ENCODE data around the gene RAD51AP2. TPM values are rescaled to one million over a fixed set of nuclear protein-coding genes. Genes with fewer than 3 reads are reported as not detected.

RAD51AP2 gene
- total RNA-seq, 4 donors from 2014 or later, result not detected

DNA sequence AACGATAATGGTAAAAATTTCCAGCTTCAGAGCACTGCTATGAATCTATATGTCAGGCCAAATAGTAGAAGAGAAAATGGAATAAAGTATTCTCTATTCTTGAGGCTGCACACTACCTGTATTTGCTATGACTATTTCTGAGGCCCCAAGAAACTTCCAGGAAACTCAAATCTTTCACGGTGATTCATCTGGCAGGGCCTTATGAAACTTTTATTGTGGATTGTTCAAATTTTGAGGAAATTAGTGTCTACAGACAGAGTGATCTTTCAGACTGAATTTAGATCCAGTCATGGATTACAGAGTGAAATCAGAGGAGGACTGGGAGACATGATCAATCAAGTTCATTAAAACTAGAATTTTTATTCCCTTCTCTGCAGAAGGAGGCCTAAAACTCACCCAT lies 18.2 kb upstream of the RAD51AP2 start:
- DNase-seq (ENCODE audit: low spot score) (no peak), ATAC-seq (ENCODE audit: low FRiP score) (no peak)
- TF ChIP-seq, protein P1, sequence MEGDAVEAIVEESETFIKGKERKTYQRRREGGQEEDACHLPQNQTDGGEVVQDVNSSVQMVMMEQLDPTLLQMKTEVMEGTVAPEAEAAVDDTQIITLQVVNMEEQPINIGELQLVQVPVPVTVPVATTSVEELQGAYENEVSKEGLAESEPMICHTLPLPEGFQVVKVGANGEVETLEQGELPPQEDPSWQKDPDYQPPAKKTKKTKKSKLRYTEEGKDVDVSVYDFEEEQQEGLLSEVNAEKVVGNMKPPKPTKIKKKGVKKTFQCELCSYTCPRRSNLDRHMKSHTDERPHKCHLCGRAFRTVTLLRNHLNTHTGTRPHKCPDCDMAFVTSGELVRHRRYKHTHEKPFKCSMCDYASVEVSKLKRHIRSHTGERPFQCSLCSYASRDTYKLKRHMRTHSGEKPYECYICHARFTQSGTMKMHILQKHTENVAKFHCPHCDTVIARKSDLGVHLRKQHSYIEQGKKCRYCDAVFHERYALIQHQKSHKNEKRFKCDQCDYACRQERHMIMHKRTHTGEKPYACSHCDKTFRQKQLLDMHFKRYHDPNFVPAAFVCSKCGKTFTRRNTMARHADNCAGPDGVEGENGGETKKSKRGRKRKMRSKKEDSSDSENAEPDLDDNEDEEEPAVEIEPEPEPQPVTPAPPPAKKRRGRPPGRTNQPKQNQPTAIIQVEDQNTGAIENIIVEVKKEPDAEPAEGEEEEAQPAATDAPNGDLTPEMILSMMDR (IDR thresholded peaks at IDR 0.05), result no peak

DNA sequence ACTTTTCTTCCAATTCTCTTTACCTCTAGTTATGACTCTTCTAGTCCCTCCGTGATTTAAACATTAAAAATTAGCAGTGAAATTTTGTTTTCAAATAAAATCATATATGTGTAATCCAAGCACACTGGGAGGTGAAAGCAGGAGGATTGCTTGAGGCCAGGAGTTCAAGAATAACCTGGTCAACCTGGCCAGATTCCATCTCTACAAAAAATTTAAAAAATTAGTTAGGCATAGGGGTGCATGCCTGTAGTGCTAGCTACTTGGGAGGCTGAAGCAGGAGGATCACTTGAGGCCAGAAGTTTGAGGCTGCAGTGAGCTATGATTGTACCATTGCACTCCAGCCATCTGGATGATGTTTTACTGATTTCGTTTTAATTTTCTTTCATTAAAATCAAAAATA lies 15.3 kb upstream of the RAD51AP2 start:
- TF ChIP-seq, protein P1 (IDR thresholded peaks at IDR 0.05), result no peak
- DNase-seq (ENCODE audit: low spot score) (no peak), ATAC-seq (ENCODE audit: low FRiP score) (no peak)

DNA sequence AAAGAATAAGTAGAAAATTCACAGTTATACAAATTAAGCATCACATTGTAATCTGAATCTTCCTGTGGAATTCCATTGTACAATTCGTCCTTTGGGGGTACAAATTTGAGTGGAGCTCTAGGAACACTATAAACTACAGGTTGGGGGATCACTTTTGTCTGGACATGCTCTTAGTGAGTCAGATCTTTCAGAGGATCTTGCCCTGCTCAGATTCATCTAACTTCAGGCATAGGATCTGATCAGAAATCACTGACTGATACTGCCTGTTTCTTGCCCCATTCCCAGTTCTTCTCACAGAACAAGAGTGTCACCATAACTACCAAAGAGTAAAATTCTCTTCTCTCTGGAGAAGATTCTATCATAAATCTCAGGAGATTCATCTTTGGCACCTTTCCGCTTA lies 11.5 kb upstream of the RAD51AP2 start:
- TF ChIP-seq, protein P1 (IDR thresholded peaks at IDR 0.05), result no peak
- ATAC-seq (ENCODE audit: low FRiP score), result no peak
- DNase-seq (ENCODE audit: low spot score), result no peak

DNA sequence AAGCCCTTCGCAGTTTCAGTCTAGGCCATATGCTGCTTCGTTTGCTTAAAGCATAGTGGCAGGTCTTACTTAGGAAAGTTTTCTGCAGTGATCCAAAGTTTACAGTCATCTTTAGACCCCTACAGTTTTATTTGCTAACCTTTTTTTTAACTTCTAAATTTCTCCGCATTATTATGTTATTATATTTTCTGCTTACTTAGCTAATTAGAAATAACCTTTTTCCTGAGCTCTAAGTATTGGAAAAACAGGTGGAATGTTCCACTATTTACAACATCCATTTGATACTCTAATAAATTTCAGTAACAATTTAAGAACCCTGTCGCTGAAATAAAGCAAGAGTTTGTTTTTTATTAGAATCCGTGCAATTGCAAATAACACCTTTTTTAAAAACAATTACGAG lies 4.1 kb upstream of the RAD51AP2 start:
- ATAC-seq (ENCODE audit: low FRiP score) (no peak), DNase-seq (ENCODE audit: low spot score) (no peak)
- TF ChIP-seq, protein P1 (IDR thresholded peaks at IDR 0.05), result no peak

DNA sequence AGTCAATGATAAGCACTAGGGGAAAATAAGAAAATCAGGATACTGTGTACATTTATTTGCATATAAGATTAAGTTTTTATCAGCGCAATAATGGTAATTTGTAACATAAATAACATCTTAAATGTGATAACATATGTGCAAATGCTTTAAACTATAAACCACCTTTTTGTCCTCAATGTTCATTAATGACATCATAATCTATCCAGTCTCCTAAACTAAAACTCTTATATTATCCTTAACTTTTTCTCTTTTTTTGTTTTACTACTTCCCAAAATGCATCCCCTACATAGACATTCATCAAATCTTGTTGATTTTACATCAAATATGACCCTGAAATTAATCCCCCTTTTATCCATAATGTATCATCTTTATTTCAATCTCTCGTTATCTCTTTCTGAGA lies 3.4 kb upstream of the RAD51AP2 start:
- TF ChIP-seq, protein P1 (IDR thresholded peaks at IDR 0.05), result no peak
- DNase-seq (ENCODE audit: low spot score) (no peak), ATAC-seq (ENCODE audit: low FRiP score) (no peak)

DNA sequence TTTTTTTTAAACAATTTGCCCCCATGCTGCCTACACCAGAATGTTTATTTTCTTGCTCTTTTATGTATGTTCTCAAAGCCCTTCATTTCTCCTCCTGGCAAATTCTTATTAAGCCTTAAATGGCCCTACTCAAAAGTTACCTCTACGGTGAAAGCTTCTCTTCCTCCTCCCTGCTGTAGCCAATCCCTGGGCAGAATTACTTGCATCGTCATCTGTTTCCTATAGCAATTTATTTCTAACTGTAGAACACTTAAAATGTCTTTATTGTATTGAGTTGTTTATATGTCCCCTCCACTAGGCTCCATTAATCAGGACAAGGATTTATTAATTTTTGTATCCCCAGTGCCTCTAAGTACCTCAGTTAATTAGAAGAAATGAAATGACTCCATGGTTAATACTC lies 2.5 kb upstream of the RAD51AP2 start:
- no peak for ATAC-seq (ENCODE audit: low FRiP score)
- TF ChIP-seq, protein P1 (IDR thresholded peaks at IDR 0.05), result no peak
- no peak for DNase-seq (ENCODE audit: low spot score)

DNA sequence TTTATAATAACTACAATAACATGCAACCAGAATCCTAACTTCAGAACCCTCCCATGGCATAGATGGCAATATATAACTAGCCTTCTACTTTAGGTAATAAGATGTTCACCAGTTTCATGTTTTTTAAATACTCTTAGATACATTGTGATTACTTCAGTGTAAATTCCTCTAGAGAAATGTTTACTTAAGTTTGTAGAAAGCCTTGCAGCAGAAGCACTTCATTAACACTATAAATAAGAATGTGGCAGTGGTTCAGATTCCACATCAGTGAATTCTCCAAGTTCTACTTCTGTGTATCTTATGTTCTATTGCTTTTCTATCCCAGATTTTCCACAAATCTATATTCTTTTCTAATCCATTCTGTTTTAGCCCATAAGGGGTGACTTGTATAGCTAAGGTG lies 1.2 kb upstream of the RAD51AP2 start:
- TF ChIP-seq, protein P1 (IDR thresholded peaks at IDR 0.05), result no peak
- no peak for DNase-seq (ENCODE audit: low spot score)
- ATAC-seq (ENCODE audit: low FRiP score), result no peak
